ENCODE measurements around the gene FAM168A.

GRCh38 chr11:73641668-73642067 is 43.8 kb upstream of the FAM168A start:
- TF ChIP-seq EP300 (IDR thresholded peaks at IDR 0.05; ENCODE audit: low read depth) (no peak), CTCF (IDR thresholded peaks at IDR 0.05) (no peak), POLR2A (IDR thresholded peaks at IDR 0.05) (no peak), POLR2AphosphoS5 (IDR thresholded peaks at IDR 0.05) (no peak)
